Rectal smooth muscle tissue (tissue), 1 donor: ENCODE results near the gene PROK2.
A peak's percentile ranks its signal among the peaks of the same experiment; 100 is the strongest.

Source experiments
- H3K27ac ChIP-seq: one replicate; pipeline ENCODE4 v1.7.0; 2013; ENCODE audit warnings: low read depth, low read length, inconsistent platforms
- H3K27me3 ChIP-seq: one replicate; pipeline ENCODE4 v1.7.0; 2013; ENCODE audit warnings: low read length; ENCODE audit not compliant: control insufficient read depth, insufficient read depth
- H3K36me3 ChIP-seq: one replicate; pipeline ENCODE4 v1.7.0; 2013; ENCODE audit warnings: low read length; ENCODE audit not compliant: control insufficient read depth, insufficient read depth
- H3K4me1 ChIP-seq: one replicate; pipeline ENCODE4 v1.7.0; 2013; ENCODE audit warnings: low read length; ENCODE audit not compliant: control insufficient read depth, insufficient read depth
- H3K4me3 ChIP-seq: one replicate; pipeline ENCODE4 v1.7.0; 2013; ENCODE audit warnings: low read length
- H3K9ac ChIP-seq: one replicate; pipeline ENCODE4 v1.7.0; 2013; ENCODE audit warnings: low read length

The PROK2 gene

GRCh38 chr3:71784201-71784913 lies 591 bp downstream of the PROK2 start:
- Histone ChIP-seq H3K4me3 (peak overlapping the region; percentile 44), H3K27me3 (peaks cover 28% of the 10 kb centered on the region), H3K9ac (no peak overlapping the region), H3K27ac (no peak overlapping the region), H3K4me1 (peaks cover 4% of the 10 kb centered on the region), H3K36me3 (no peaks in the 10 kb centered on the region)

DNA sequence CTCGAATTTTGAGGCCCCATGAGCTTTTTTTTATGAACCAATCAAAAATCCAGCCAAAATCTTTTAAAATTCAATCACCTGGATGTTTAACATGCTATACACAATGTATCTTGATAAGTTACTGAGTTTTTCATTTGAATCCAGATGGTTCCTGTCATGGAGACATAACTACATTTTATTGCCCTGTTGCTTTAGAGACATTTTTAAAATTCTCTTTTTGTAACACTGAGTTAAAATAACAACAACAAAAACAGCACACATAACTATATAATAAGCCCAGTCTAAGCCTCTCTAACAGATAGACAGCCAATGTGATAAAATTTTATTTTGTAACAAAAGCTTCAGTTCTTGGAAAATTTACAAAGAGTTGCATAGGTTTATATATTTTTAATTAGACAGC lies 1.8 kb downstream of the PROK2 start:
- Histone ChIP-seq H3K9ac (no peak overlapping the region), H3K27ac (no peak overlapping the region), H3K27me3 (peaks cover 28% of the 10 kb centered on the region), H3K4me1 (peaks cover 4% of the 10 kb centered on the region), H3K36me3 (no peaks in the 10 kb centered on the region), H3K4me3 (no peak overlapping the region)

DNA sequence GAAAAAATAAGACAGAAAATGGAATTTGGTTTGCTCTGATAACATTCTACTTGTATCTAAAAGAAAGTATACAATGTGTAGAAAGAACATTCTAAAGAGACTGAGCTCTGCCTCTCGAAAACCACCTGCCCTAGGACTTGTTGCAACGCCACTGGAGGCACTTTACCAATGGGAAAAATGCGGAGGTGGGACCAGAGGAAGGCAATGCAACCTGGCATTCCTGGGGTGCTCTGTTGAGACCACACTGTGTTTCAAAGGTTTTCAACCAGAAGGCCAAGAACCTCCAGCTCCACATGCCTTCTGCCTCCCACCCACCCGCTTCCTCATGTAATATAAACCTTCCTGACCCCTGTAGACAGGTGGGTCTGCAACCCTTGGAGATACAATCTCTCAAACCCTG lies 4.5 kb downstream of the PROK2 start:
- no peak overlapping the region for H3K27ac ChIP-seq
- peaks cover 21% of the 10 kb centered on the region for H3K27me3 ChIP-seq
- no peaks in the 10 kb centered on the region for H3K36me3 ChIP-seq

DNA sequence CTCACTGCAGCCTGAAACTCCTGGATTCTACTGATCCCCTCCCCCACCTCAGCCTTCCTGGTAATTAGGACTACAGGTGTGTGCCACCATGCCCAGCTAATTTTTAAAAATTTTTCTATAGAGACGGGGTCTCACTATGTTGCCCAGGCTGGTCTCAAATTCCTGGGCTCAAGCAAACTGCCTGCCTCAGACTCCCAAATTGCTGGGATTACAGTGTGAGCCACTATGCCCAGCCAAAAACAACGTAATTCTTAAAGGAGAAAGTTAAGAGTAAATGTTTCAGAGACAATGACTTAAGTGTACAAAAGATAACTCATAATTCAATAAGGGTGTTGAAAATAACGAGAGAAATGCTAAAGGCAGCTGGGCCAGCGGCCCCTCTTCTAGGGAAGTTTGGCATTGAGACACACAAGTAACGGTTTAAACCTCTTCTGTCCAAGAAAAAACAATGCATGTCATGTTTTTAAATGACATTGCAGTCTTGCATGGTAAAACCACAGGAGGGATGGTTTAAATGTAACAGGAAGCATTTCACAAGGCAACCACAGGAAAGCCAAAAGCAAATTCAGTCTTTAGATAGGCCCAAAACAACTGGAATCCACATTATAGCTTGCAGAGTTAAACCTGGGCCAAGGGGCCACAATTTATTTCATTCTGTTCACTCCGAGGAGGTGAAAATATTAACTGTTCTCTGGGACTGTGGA lies 5.1 kb downstream of the PROK2 start:
- Histone ChIP-seq H3K27me3 (peaks cover 21% of the 10 kb centered on the region), H3K4me1 (peaks cover 4% of the 10 kb centered on the region), H3K9ac (no peak overlapping the region), H3K27ac (no peak overlapping the region), H3K36me3 (no peaks in the 10 kb centered on the region), H3K4me3 (no peak overlapping the region)

More for the DNA sequence above, 4.5 kb downstream of the PROK2 start:
- Histone ChIP-seq H3K4me1 (peaks cover 4% of the 10 kb centered on the region), H3K4me3 (no peak overlapping the region), H3K9ac (no peak overlapping the region)

GRCh38 chr3:71778353-71778752 lies 6.6 kb downstream of the PROK2 start:
- Histone ChIP-seq H3K36me3 (no peaks in the 10 kb centered on the region), H3K4me3 (no peak overlapping the region), H3K27me3 (peaks cover 12% of the 10 kb centered on the region), H3K9ac (no peak overlapping the region), H3K4me1 (no peaks in the 10 kb centered on the region), H3K27ac (no peak overlapping the region)

DNA sequence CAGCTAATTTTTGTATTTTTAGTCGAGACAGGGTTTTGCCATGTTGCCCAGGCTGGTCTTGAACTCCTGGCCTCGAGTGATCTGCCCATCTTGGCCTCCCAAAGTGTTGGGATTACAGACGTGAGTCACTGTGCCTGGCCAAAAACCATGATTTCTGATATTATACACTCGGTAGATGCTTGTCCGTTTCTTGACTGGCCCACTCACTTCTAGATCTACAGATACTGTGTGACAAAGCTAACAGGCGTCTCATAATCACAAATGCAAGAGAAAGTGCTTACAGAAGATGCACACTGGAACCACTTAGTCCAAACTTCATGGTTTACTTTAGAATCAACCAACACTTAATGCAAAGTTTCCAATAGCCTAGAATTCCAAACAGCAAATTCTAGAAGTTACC lies 8.4 kb downstream of the PROK2 start:
- Histone ChIP-seq H3K36me3 (no peaks in the 10 kb centered on the region), H3K27me3 (peaks cover 7% of the 10 kb centered on the region), H3K4me3 (no peak overlapping the region), H3K27ac (no peak overlapping the region), H3K9ac (no peak overlapping the region), H3K4me1 (no peaks in the 10 kb centered on the region)

DNA sequence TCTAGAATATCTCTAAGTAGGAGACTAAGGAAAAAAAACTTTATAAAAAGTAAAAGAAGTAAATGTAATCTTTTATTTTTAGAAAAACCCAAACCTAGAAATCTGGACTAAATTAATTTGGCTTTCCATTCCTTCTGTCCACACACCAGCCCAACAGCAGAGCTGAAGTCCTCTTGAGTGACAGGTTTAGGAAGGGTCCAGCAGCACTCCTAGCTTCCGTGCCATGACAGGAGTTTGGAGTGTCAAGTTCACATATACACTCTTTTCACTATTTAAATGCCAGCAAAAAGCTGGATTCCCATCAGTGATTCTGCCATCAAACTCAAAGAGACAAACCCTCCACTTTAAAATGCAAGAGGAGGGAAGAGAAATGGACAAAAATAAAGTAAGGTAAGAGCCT lies 13.1 kb downstream of the PROK2 start:
- no peak overlapping the region for H3K4me3 ChIP-seq
- no peaks in the 10 kb centered on the region for H3K4me1 ChIP-seq
- H3K27me3 ChIP-seq: no peaks in the 10 kb centered on the region
- no peak overlapping the region for H3K27ac ChIP-seq
- H3K9ac ChIP-seq: no peak overlapping the region
- no peaks in the 10 kb centered on the region for H3K36me3 ChIP-seq

- Histone ChIP-seq H3K9ac (no peak overlapping the region), H3K27ac (no peak overlapping the region), H3K27me3 (no peaks in the 10 kb centered on the region), H3K4me1 (no peaks in the 10 kb centered on the region), H3K4me3 (no peak overlapping the region), H3K36me3 (no peaks in the 10 kb centered on the region)
Observed at GRCh38 chr3:71771126-71771525, 13.8 kb downstream of the PROK2 start.

DNA sequence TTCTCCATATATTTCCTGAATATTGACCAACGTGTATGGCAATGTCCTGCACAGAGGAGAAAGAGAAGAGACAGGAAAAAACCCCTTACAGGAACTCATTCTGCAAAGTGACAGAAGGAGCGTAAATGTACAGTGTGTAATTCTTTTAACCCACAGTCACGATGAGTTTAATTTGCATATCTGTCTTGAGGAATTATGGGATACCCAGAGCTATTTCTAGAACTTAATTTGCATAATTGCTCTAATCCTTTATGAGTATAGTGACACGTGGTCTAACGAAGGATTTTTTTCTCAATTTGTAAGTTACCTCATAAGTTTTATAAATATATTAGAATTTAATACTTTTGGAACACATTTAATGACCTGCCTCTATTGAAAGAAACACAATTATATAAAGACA lies 21.5 kb downstream of the PROK2 start:
- H3K4me3 ChIP-seq: no peak overlapping the region
- no peak overlapping the region for H3K27ac ChIP-seq
- H3K36me3 ChIP-seq: no peaks in the 10 kb centered on the region
- peaks cover 3% of the 10 kb centered on the region for H3K27me3 ChIP-seq
- no peak overlapping the region for H3K9ac ChIP-seq
- no peaks in the 10 kb centered on the region for H3K4me1 ChIP-seq

GRCh38 chr3:71760140-71760539 lies 24.8 kb downstream of the PROK2 start:
- H3K27ac ChIP-seq: no peak overlapping the region
- no peaks in the 10 kb centered on the region for H3K4me1 ChIP-seq
- no peaks in the 10 kb centered on the region for H3K36me3 ChIP-seq
- H3K27me3 ChIP-seq: peaks cover 3% of the 10 kb centered on the region
- no peak overlapping the region for H3K9ac ChIP-seq
- no peak overlapping the region for H3K4me3 ChIP-seq

GRCh38 chr3:71759401-71759800 lies 25.5 kb downstream of the PROK2 start:
- Histone ChIP-seq H3K36me3 (no peaks in the 10 kb centered on the region), H3K27me3 (peaks cover 3% of the 10 kb centered on the region), H3K4me3 (no peak overlapping the region), H3K27ac (no peak overlapping the region), H3K9ac (no peak overlapping the region), H3K4me1 (no peaks in the 10 kb centered on the region)

DNA sequence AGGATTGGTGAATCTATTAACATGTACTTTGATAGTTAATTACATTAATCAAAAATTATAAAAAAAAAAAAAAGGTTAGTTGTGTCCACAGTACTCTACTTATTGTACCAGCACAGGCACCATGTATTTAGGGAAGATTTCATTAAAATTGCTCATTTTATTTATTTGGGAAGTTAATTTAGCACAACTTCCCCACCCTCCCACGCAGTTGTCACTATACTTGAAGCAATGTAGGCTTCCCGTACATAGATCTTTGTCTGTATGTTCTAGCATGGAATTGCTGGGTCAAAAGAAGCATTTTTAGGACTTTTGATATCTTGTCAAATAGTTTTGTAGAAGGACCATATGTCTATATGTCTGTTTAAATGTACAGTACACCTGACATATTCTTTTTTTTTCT lies 26.9 kb downstream of the PROK2 start:
- Histone ChIP-seq H3K4me3 (no peak overlapping the region), H3K27ac (no peak overlapping the region), H3K27me3 (peaks cover 2% of the 10 kb centered on the region)

More for the DNA sequence above, 26.9 kb downstream of the PROK2 start:
- Histone ChIP-seq H3K4me1 (no peaks in the 10 kb centered on the region), H3K9ac (no peak overlapping the region), H3K36me3 (no peaks in the 10 kb centered on the region)
